ENCODE results near the gene MS4A2.
A peak's percentile ranks its signal among the peaks of the same experiment; 100 is the strongest.
"Not testable (repeated sequence)": the region's sequence is repeated elsewhere in the genome, so short reads cannot be mapped to it uniquely, and the experiment has no call there.

The MS4A2 gene

GRCh38 chr11:60101368-60101767 lies 12.9 kb downstream of the MS4A2 start:
- not testable (repeated sequence) for DNase-seq (ENCODE audit: low read depth)

- not testable (repeated sequence) for DNase-seq (ENCODE audit: low read depth)
These were observed 16.1 kb downstream of the MS4A2 start for GRCh38 chr11:60104471-60105115.

- DNase-seq (ENCODE audit: low read depth) = peak; percentile 58
These were observed 20.2 kb downstream of the MS4A2 start for GRCh38 chr11:60108631-60109030.

- DNase-seq (ENCODE audit: low read depth) = no peak
These were observed 23.3 kb downstream of the MS4A2 start for GRCh38 chr11:60111793-60112192.

GRCh38 chr11:60116996-60117790 lies 28.7 kb downstream of the MS4A2 start:
- DNase-seq (ENCODE audit: low read depth) = no peak

- no peak for DNase-seq (ENCODE audit: low read depth)
These were observed 29.9 kb downstream of the MS4A2 start for GRCh38 chr11:60118338-60118737.

GRCh38 chr11:60119710-60120109 lies 31.2 kb downstream of the MS4A2 start:
- no peak for DNase-seq (ENCODE audit: low read depth)

- no peak for DNase-seq (ENCODE audit: low read depth)
These were observed 32.8 kb downstream of the MS4A2 start for GRCh38 chr11:60121264-60121663.

GRCh38 chr11:60122414-60123036 lies 34.1 kb downstream of the MS4A2 start:
- no peak for DNase-seq (ENCODE audit: low read depth)

GRCh38 chr11:60124802-60125432 lies 36.5 kb downstream of the MS4A2 start:
- no peak for DNase-seq (ENCODE audit: low read depth)

- no peak for DNase-seq (ENCODE audit: low read depth)
These were observed 37.6 kb downstream of the MS4A2 start for GRCh38 chr11:60125956-60126585.

- DNase-seq (ENCODE audit: low read depth) = no peak
These were observed 38.9 kb downstream of the MS4A2 start for GRCh38 chr11:60127311-60127811.

- DNase-seq (ENCODE audit: low read depth) = no peak
These were observed 39.9 kb downstream of the MS4A2 start for GRCh38 chr11:60128376-60128775.

- not testable (repeated sequence) for DNase-seq (ENCODE audit: low read depth)
These were observed 40.4 kb downstream of the MS4A2 start for GRCh38 chr11:60128866-60129265.

GRCh38 chr11:60129853-60130252 lies 41.4 kb downstream of the MS4A2 start:
- DNase-seq (ENCODE audit: low read depth) = no peak

- DNase-seq (ENCODE audit: low read depth) = no peak
These were observed 42.0 kb downstream of the MS4A2 start for GRCh38 chr11:60130496-60130895.

GRCh38 chr11:60131912-60132311 lies 43.4 kb downstream of the MS4A2 start:
- no peak for DNase-seq (ENCODE audit: low read depth)

- DNase-seq (ENCODE audit: low read depth) = no peak
These were observed 45.5 kb downstream of the MS4A2 start for GRCh38 chr11:60133917-60134316.

GRCh38 chr11:60143768-60144167 lies 55.3 kb downstream of the MS4A2 start:
- no peak for DNase-seq (ENCODE audit: low read depth)

- DNase-seq (ENCODE audit: low read depth) = no peak
These were observed 57.2 kb downstream of the MS4A2 start for GRCh38 chr11:60145677-60146076.
